Fibroblast of peridontal ligament (primary cell): ENCODE measurements around the gene UQCC5.
A peak's percentile ranks its signal among the peaks of the same experiment; 100 is the strongest.

Experiments
- DNase-seq: peaks from one replicate; pipeline ENCODE4 v3.0.0-alpha.2; 2010; ENCODE audit errors: extremely low read depth

The UQCC5 gene

DNA sequence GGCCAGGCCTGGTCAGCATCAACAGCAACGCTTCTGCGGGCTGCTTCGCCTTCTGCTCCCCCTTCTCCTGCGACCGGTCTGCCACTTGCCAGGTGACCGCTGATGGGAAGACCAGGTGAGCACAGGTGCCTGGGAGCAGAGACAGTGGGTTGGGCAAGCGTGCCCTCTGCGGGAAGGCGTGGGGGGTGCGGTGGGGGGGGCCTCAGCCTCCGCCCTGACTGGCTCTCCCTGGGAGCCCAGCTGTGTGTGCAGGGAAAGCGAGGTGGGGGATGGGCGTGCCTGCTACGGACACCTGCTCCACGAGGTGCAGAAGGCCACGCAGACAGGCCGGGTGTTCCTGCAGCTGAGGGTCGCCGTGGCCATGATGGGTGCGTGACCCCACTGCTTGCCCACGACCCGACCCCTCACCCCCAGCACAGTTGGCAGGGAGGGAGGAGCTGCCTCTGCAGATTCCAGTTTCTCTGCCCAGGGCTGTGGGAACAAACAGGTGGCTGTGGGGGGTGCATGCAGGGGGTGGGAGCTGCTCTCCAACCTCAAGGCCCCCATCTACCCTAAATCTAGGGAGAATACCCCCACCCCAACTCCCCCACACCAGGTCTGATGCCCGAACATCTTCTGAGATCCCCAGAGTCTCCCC lies 32.5 kb upstream of the UQCC5 start:
- no peak for DNase-seq

DNA sequence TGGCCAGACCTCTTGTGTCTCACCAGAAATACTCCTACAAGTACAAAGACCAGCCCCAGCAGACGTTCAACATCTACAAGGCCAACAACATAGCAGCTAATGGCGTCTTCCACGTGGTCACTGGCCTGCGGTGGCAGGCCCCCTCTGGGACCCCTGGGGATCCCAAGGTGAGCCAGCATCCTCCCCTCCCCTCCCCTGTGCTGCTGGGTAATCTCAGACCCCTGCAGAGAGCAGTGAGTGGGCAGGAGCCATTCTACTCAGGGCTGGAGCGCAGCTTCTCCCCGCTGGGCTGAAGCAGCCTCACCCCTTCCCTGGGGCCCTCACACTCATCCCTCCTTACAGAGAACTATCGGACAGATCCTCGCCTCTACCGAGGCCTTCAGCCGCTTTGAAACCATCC lies 31.4 kb upstream of the UQCC5 start:
- no peak for DNase-seq

DNA sequence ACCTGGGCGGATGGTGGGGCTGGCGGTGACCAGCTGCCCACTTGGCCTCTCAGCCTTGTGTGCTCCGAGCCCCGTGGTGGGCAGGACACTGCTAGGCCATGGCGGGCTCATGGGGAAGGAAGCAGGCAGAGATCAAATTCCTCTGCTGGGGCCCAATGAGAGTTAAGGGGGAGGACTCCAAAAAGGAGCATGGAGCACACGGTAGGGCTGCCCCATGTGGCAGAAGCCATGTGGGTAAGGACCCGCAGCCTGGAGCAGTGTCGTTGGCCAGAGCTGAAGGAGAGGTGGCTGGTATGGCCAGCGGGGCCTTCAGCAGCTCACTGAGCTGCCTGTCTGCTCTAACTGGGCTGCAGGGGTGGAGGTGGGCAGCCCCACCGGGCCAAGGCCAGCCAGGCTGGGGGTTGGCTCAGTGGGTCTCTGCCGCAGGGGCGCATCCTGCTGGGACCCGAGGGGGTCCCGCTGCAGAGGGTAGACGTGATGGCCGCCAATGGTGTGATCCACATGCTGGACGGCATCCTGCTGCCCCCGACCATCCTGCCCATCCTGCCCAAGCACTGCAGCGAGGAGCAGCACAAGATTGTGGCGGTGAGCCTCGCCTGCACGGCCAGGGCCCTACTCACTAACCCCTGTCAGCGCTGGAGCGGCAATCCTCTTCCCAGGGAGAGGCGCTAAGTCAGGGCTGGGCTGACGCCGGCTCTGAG lies 30.0 kb upstream of the UQCC5 start:
- no peak for DNase-seq

DNA sequence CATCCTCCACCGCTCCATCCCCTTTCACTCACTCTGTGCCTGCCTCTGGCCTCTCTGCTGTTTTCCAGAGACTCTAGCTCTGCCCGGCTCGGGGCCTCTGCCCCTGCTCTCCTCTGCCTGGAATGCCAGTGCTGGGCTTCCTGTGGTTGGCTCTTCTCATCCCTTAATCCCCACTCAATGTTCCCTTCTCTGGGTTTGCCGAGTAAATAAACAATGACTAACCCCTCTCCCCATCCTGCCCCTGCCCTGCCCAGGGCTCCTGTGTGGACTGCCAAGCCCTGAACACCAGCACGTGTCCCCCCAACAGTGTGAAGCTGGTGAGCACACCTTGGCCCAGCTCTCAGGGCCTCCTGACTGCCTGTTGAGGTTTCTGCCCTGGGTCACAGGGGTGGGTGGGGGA lies 29.0 kb upstream of the UQCC5 start:
- peak; percentile 49 for DNase-seq

DNA sequence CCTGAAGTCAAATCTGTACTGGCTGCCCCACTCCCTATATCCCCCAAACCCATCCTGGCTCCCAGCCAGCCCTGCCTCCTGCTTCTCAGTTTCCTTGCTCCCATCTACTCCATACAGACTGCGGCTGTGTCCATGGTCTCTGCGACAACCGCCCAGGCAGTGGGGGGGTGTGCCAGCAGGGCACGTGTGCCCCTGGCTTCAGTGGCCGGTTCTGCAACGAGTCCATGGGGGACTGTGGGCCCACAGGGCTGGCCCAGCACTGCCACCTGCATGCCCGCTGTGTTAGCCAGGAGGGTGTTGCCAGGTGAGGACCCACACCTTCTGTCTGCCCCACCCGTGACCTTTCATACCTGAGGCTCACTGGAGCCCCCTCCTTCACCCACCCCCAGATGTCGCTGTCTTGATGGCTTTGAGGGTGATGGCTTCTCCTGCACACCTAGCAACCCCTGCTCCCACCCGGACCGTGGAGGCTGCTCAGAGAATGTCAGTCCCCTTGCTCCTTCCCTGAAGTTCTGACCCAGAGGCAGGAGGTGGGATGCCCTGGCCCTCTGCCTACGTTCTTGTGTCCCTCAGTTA lies 26.6 kb upstream of the UQCC5 start:
- no peak for DNase-seq

DNA sequence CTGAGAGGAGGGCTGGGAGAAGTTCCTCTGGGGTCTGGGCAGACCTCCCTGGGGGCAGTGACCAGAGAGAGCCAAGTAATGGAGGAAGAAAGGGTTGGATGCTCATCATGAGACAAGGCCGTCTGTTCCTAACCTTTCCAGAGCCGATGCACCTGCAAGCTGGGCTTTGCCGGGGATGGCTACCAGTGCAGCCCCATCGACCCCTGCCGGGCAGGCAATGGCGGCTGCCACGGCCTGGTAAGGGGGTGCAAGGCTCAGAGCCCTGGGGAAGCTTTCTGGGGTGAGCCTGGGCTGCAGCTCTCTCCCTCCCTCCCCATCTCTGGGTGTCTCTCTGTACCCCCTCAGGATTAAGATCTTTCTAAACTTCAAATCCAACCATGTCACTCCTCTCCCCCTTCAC lies 24.9 kb upstream of the UQCC5 start:
- no peak for DNase-seq

DNA sequence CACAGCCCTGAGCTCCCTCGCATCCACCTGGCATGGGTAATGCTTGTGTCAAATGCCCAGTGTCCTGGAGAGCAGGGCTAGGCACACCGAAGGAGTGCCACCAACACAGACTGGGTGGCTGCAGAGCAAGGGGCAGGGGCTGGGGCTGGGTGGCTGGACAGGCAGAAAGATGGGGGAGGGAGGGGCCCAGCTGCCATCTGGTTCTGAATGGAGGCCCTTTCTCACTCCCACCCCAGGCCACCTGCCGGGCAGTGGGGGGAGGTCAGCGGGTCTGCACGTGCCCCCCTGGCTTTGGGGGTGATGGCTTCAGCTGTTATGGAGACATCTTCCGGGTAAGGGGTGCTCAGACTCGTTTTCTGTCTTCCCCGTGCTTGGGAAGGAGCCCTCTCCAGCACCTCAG lies 24.3 kb upstream of the UQCC5 start:
- DNase-seq = no peak

DNA sequence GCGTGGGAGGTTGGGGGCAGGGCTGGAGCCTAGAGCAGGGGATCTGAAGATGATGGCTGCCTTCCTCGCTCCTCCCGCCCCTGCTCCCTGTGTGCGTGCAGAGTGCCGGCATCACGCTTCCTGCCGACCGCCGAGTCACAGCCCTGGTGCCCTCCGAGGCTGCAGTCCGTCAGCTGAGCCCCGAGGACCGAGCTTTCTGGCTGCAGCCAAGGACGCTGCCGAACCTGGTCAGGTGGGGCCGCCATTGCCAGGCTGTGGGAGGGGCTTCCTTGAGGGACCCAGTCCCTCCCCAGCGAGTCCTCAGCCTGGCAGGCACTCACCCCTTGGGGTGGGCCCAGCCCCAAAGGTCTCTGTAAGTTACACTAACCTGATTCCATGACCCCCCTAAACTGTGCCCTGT lies 23.7 kb upstream of the UQCC5 start:
- DNase-seq = no peak

DNA sequence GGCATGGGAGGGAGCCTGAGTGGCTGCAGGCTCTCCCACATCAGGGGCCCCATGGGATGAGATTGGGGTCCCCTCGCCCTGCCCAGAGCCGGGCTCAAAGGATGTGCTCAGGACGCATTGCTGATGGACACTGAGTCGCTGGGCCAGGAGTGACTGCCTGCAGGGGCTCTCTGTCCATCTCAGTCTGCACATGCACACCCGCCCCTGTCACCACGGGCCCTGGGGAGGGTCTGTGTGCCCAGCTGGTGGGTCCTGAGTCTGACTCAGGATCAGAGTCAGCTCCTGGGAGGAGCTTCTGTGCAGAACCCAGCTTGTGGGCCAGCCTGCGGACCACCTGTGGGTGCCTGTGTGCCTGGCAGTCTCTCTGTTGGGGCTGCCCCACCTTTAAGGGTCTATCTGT lies 23.1 kb upstream of the UQCC5 start:
- no peak for DNase-seq

DNA sequence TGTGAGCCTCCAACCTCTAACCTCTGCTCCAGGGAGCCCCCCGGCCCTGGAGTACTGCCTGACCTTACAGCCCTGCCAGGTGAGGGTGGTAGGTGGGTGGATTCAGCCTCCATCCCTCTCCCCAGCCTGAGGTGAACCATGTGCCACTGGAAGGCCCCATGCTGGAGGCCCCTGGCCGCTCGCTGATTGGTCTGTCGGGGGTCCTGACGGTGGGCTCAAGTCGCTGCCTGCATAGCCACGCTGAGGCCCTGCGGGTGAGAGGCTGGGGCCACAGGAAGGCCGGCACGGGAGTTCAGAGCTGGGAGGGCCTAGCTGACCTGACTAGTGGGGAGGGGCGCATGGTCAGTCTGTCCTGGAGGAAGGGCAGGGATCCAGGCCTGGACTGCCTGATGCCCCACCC lies 21.8 kb upstream of the UQCC5 start:
- no peak for DNase-seq

DNA sequence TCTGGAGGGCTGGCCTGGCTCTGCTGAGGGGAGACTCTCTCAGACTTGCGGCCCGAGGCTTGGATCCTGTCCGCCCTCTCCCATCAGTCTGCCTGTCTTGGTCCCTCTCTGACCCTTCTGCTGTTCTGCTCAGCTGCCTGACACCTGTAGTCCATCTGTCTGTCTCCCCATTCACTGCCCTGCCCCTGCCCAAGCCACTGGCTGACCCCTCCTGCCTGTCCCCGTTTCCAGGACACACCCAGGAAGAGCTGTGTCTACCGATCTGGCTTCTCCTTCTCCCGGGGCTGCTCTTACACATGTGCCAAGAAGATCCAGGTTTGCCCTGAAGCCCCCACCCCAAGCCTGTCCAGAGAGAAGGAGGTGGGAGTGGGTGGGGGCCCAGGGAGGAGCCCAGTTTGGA lies 21.2 kb upstream of the UQCC5 start:
- DNase-seq = no peak

DNA sequence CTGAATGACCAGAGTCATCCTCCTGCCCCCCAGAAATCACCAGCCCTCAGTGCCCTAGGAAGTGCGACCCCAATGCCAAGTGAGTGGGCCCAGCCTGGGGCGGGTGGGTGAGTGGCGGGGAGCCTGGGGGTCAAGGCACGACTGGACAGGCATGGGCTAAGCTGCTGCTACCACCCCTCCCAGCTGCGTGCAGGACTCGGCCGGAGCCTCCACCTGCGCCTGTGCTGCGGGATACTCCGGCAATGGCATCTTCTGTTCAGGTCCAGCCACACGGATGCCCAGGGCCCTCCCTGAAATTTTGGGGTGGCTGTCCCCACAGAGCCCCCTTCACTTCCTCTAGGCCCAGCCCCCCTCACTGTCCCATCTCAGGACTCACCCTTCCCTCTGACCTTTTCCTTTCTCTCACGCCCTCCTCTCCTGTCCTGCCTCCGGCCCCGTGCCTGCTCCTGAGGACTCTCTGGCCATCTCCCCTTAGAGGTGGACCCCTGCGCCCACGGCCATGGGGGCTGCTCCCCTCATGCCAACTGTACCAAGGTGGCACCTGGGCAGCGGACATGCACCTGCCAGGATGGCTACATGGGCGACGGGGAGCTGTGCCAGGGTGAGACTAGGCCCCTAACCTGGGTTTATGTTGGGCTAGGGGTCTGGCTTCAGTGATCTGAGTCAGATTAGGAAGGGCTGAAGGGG lies 19.8 kb upstream of the UQCC5 start:
- DNase-seq = no peak

DNA sequence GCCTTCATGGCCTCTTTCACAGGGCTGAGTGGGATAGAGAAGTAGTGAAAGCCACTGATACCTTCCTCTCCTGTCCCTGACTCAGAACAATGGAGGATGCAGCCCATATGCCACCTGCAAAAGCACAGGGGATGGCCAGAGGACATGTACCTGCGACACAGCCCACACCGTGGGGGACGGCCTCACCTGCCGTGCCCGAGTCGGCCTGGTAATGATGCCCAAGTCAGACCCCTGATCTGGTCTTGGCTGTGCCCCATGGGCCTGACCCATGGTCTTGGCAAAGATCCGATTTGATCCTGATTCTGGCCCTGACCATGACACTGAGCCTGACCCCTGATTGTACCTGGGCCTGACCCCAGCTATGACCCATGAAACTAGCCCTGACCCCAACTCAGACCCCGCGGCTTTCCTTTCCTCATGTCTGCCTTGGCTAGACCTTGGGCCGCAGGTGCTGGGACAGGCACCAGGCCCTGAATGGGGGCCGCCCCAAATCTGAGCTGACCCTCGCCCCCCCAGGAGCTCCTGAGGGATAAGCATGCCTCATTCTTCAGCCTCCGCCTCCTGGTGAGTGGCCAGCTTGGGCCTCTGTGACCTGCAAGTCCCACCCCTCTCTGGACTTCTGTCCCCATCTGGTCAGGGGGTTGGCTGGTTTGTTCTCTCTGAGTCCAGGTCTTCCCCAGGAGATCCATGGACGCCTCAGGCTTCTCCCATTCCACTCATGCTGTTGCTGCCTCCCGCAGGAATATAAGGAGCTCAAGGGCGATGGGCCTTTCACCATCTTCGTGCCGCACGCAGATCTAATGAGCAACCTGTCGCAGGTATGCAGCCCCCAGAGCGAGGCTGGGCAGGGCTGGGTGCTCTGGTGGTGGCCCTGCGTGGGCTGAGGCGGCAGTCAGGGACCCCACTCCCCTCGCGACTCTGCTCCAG lies 18.3 kb upstream of the UQCC5 start:
- DNase-seq = no peak

DNA sequence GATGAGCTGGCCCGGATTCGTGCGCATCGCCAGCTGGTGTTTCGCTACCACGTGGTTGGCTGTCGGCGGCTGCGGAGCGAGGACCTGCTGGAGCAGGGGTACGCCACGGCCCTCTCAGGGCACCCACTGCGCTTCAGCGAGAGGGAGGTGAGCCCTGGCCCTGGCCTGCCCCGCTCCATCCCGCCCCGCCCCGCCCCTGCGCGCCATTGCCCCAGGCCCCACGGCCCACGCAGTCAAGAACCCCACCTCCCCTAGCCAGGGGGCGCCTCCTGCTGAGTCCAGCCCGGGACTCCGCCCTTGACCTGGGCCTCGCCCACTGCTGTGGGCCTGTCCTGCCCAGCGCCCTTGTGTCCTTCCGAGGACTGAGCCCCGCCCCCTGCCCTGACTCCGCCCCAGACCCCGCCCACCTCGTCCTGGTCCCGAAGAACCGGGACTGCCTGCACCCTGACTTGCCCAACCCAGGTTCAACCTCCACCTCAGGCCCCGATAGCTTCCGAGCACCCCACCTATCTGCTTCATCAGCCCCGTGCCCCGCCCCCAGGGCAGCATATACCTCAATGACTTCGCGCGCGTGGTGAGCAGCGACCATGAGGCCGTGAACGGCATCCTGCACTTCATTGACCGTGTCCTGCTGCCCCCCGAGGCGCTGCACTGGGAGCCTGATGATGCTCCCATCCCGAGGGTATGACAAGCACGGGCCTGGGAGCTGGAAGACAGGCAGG lies 17.5 kb upstream of the UQCC5 start:
- DNase-seq = no peak

DNA sequence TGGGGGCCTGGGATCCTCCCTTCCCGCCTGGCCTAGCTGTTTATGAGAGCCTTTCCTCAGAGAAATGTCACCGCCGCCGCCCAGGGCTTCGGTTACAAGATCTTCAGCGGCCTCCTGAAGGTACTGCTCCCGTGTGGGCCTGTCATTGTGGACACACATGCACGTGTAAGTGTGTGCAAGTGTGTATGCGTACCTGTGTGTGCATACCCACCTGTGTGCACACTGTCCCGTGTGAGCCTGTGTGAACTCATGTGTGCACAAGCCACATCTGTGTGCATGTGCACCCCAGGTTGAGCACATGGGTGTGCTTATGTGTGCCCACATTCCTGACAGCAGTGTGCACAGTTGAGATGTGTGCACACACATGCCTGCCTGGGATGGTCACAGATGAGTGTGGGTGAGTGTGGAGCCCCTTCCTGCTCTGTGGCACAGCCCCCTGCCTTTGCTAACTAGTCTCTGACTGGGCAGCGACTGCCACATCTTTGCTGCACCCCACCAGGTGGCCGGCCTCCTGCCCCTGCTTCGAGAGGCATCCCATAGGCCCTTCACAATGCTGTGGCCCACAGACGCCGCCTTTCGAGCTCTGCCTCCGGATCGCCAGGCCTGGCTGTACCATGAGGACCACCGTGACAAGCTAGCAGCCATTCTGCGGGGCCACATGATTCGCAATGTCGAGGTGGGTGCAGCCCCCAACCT lies 16.8 kb upstream of the UQCC5 start:
- DNase-seq = no peak

DNA sequence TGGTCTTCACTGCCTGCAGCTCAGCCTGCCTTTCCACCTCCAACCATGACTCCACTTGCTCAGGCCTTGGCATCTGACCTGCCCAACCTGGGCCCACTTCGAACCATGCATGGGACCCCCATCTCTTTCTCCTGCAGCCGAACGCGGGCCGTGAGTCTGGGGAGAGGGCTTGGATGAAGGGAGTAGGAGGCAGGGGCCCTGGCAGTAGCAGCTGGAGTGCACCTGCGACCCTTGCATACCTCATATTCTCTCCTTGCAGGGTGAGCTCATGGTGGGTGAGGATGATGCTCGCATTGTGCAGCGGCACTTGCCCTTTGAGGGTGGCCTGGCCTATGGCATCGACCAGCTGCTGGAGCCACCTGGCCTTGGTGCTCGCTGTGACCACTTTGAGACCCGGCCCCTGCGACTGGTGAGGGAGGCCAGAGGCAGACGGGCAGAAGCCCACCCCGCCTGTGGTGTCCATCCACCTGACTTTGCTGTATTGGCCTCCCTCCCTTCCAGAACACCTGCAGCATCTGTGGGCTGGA lies 16.2 kb upstream of the UQCC5 start:
- no peak for DNase-seq

DNA sequence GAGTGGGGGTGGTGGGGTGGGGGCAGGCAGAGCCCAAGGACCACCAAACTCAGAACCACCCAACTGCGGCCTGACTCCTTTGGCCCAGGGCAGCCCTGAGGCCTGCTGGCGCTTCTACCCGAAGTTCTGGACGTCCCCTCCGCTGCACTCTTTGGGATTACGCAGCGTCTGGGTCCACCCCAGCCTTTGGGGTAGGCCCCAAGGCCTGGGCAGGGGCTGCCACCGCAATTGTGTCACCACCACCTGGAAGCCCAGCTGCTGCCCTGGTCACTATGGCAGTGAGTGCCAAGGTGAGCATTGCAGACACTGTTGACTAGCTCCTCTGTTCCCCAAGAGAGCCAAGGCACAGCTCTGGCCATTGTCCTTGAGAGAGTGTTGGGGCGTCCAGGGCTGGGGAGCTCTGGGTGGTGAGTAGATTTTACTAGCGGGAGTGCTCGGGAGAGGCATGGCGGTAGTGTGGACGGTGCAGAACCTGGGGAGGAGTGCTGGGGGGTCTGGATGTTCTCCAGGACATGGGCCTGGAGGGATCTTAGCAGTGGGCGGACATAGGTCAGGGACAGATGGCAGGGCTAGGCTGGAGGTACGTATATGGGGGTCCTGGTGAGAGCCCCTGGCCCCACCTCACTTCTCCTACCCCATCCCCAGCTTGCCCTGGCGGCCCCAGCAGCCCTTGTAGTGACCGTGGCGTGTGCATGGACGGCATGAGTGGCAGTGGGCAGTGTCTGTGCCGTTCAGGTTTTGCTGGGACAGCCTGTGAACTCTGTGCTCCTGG lies 15.5 kb upstream of the UQCC5 start:
- no peak for DNase-seq

DNA sequence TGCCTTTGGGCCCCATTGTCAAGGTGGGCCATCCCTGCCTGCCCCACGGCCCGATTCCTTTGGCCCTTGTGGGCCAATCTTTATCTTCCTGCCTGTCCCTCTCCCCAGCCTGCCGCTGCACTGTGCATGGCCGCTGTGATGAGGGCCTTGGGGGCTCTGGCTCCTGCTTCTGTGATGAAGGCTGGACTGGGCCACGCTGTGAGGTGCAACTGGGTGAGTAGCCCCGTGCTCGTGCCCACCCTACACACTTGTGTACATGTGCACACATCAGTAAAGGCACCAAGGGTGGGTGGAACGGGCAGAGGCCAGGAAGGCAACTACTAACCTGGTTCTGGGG lies 14.9 kb upstream of the UQCC5 start:
- no peak for DNase-seq

DNA sequence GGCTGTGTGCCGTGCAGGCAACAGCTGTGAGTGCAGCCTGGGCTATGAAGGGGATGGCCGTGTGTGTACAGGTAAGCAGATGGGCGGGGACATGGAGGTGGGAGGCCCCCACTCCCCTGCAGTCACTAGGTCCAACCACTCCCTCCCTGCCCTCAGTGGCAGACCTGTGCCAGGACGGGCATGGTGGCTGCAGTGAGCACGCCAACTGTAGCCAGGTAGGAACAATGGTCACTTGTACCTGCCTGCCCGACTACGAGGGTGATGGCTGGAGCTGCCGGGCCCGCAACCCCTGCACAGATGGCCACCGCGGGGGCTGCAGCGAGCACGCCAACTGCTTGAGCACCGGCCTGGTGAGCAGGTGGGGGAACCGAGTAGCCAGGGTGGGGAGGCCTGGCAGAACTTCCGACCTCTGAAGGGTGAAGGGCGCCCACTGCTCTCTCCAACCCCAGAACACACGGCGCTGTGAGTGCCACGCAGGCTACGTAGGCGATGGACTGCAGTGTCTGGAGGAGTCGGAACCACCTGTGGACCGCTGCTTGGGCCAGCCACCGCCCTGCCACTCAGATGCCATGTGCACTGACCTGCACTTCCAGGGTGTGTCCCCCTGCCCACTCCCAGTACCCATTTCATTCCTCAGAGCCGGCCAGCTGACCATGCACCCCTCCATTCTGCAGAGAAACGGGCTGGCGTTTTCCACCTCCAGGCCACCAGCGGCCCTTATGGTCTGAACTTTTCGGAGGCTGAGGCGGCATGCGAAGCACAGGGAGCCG lies 14.3 kb upstream of the UQCC5 start:
- no peak for DNase-seq
